Measurements from ENCODE around the gene NBEA. TPM values are rescaled to one million over a fixed set of nuclear protein-coding genes. Genes with fewer than 3 reads are reported as not detected.

The NBEA gene
- total and polyA plus RNA-seq, 7 donors: 0.46 to 47.6 (median 38.0) TPM

DNA sequence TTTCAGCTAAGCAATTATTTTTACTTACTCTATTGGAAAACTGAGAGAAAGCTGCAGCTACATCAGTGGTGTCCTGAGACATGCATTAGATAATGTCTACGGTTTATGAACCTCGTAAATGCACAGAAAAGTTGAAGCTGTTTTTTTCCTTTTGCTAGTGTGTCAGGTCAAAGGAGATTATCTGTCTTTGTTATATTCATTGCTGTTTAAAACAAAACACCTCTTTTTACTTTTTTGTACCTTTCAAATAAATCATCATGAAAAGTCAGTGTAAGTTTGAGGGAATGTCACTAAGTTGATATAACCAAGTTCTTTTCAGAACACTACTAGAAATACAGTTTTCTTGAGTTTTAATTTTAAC is 2.2 kb downstream of the NBEA start:
- WGBS, 2 donors: 23 to 69% methylated on average over 2 of the region's 2 CpGs
- intact Hi-C loops (cut with DNase I): loop anchor here (5.0 kb wide), 2 partner anchors 182 to 213 kb away; no protein-coding TSS in a partner anchor
- Histone ChIP-seq H3K4me3 (peak overlapping the region in 3 of 4 donors; percentile 90 to 97 (median 91)), H3K27ac (peak overlapping the region in 3 of 4 donors; percentile 89 to 95 (median 91)), H3K36me3 (no peaks in the 10 kb centered on the region), H3K27me3 (no peaks in the 10 kb centered on the region), H3K4me1 (peaks cover 0 to 53% (median 11%) of the 10 kb centered on the region in 4 donors), H3K9me3 (no peaks in the 10 kb centered on the region)
- DNase-seq: no peak
- TF ChIP-seq, protein P1, sequence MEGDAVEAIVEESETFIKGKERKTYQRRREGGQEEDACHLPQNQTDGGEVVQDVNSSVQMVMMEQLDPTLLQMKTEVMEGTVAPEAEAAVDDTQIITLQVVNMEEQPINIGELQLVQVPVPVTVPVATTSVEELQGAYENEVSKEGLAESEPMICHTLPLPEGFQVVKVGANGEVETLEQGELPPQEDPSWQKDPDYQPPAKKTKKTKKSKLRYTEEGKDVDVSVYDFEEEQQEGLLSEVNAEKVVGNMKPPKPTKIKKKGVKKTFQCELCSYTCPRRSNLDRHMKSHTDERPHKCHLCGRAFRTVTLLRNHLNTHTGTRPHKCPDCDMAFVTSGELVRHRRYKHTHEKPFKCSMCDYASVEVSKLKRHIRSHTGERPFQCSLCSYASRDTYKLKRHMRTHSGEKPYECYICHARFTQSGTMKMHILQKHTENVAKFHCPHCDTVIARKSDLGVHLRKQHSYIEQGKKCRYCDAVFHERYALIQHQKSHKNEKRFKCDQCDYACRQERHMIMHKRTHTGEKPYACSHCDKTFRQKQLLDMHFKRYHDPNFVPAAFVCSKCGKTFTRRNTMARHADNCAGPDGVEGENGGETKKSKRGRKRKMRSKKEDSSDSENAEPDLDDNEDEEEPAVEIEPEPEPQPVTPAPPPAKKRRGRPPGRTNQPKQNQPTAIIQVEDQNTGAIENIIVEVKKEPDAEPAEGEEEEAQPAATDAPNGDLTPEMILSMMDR (IDR thresholded peaks at IDR 0.05): no peak
- TF ChIP-seq POLR2A (IDR thresholded peaks at IDR 0.05): no peak
- TF ChIP-seq EP300 (IDR thresholded peaks at IDR 0.05): no peak
- TF ChIP-seq POLR2AphosphoS5 (IDR thresholded peaks at IDR 0.05): no peak

DNA sequence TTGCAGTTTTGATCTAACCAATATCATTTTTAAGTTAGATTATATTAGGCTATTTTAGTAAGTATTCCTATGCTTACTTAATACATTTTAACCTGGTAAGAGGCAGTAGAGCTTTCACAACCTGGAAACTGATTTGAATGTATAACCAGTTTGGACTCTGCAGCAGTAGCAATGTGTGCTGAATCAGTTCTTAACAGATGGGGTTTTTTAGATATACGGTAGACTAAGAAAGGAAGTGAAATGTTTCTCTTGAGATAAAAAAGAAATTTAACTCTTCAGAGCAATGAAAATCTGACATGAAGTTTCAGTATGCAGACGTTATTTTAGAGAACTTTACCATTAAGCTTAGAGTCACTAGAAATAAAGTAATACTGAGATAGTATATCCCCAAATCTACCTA is 2.7 kb downstream of the NBEA start:
- H3K4me1 ChIP-seq: peaks cover 0 to 54% (median 14%) of the 10 kb centered on the region in 4 donors
- peak overlapping the region in 3 of 4 donors; percentile 89 to 95 (median 91) for H3K27ac ChIP-seq
- H3K9me3 ChIP-seq: no peaks in the 10 kb centered on the region
- H3K4me3 ChIP-seq: peak overlapping the region in 3 of 4 donors; percentile 90 to 97 (median 91)
- intact Hi-C loops (cut with DNase I): loop anchor here (5.0 kb wide), 2 partner anchors 182 to 213 kb away; no protein-coding TSS in a partner anchor
- no peaks in the 10 kb centered on the region for H3K36me3 ChIP-seq
- 18 to 27% methylated on average over 2 of the region's 2 CpGs for WGBS, 2 donors
- no peaks in the 10 kb centered on the region for H3K27me3 ChIP-seq
- TF ChIP-seq POLR2AphosphoS5 (IDR thresholded peaks at IDR 0.05) (no peak), EP300 (IDR thresholded peaks at IDR 0.05) (no peak), POLR2A (IDR thresholded peaks at IDR 0.05) (no peak)
- TF ChIP-seq, protein P1 (IDR thresholded peaks at IDR 0.05): no peak
- no peak for DNase-seq

DNA sequence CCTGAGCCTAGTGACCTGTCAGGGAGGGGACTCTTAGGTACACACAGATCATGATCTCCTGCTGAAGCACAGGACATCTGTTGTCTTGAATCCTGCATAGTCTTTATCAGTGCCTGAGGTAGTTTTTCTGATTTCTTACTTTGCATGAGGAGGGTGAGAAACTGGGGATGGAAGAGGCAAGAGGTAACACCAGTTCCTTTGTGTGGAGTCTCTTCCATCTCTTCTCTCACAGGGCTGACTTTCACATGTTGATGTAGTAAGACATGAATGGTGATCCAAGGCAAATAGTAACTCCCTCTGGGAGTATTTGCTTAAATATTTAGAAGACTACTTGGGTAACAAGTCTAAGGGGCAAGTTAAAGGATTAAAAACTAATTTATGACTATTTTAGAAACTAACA is 9.5 kb downstream of the NBEA start:
- intact Hi-C loops (cut with DNase I): no loop called here
- Histone ChIP-seq H3K36me3 (no peaks in the 10 kb centered on the region), H3K4me1 (peaks cover 0 to 19% (median 5%) of the 10 kb centered on the region in 4 donors), H3K4me3 (no peak overlapping the region), H3K9me3 (no peaks in the 10 kb centered on the region), H3K27me3 (no peaks in the 10 kb centered on the region), H3K27ac (no peak overlapping the region)
- no peak for TF ChIP-seq POLR2AphosphoS5 (IDR thresholded peaks at IDR 0.05)
- TF ChIP-seq, protein P1 (IDR thresholded peaks at IDR 0.05): no peak
- no peak for TF ChIP-seq POLR2A (IDR thresholded peaks at IDR 0.05)
- no peak for TF ChIP-seq EP300 (IDR thresholded peaks at IDR 0.05)
- no peak for DNase-seq

DNA sequence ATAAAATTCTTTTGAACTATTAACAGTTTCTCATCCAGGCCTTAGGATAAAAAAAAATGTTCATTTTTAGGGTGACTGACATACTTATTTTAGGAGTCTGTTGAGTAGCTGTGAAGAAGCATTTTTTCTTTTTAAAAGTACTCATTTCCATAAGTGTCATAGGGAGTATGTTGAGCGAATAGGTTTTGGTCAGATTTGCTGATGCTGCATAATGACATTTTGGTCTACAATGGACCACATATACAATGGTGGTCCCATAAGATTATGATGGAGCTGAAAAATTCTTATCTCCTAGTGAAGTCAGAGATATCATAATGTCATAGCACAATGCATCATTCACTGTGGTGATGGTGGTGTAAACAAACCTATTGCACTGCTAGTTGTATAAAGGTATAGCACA is 17.4 kb downstream of the NBEA start:
- H3K36me3 ChIP-seq: no peaks in the 10 kb centered on the region
- TF ChIP-seq, protein P1 (IDR thresholded peaks at IDR 0.05): no peak
- TF ChIP-seq POLR2AphosphoS5 (IDR thresholded peaks at IDR 0.05) (no peak), POLR2A (IDR thresholded peaks at IDR 0.05) (no peak), EP300 (IDR thresholded peaks at IDR 0.05) (no peak)
- 95 to 98% methylated on average over 1 of the region's 1 CpG for WGBS, 2 donors
- no peak overlapping the region for H3K4me3 ChIP-seq
- intact Hi-C loops (cut with DNase I): no loop called here
- H3K9me3 ChIP-seq: no peaks in the 10 kb centered on the region
- H3K27me3 ChIP-seq: no peaks in the 10 kb centered on the region
- H3K27ac ChIP-seq: no peak overlapping the region
- peaks cover 0 to 19% (median 4%) of the 10 kb centered on the region in 4 donors for H3K4me1 ChIP-seq
- no peak for DNase-seq

DNA sequence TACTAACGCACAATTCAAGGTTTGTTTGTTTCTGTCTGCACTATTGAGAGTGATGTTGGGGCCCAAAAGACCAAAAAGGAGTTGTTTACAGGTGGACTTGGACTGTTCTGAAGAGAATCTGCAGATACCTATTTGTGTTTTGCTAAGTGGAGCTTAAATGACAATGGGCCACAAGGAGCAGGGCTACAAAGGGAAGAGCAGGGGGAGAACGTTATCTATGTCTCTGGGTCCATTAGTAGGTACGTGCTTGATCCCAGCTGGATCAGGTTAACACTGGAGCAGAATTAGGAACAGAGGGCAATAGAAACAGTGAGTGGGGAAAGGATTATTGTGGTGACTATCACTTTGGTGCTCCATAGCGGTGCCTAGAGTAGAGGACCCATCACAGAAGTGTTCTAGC is 22.5 kb downstream of the NBEA start:
- Histone ChIP-seq H3K4me3 (no peak overlapping the region), H3K27ac (no peak overlapping the region), H3K9me3 (no peaks in the 10 kb centered on the region), H3K36me3 (no peaks in the 10 kb centered on the region), H3K4me1 (peaks cover 0 to 17% (median 6%) of the 10 kb centered on the region in 4 donors), H3K27me3 (no peaks in the 10 kb centered on the region)
- intact Hi-C loops (cut with DNase I): no loop called here
- TF ChIP-seq, protein P1 (IDR thresholded peaks at IDR 0.05): no peak
- TF ChIP-seq POLR2AphosphoS5 (IDR thresholded peaks at IDR 0.05): no peak
- no peak for TF ChIP-seq POLR2A (IDR thresholded peaks at IDR 0.05)
- TF ChIP-seq EP300 (IDR thresholded peaks at IDR 0.05): no peak
- WGBS, 2 donors: 94% methylated on average over 4 of the region's 4 CpGs
- no peak for DNase-seq

Measured in sigmoid colon (tissue), 7 donors.